Measurements from ENCODE around the gene COL9A3. TPM values are rescaled to one million over a fixed set of nuclear protein-coding genes. Genes with fewer than 3 reads are reported as not detected.

COL9A3 gene
- total RNA-seq, 1 donor from 2014 or later = 2.1 TPM

GRCh38 chr20:62834967-62835730 is 18.3 kb downstream of the COL9A3 start:
- Histone ChIP-seq H3K9me3 (replicated peaks) (no peaks in the 10 kb centered on the region), H3K4me3 (no peak overlapping the region), H3K36me3 (no peaks in the 10 kb centered on the region), H3K27me3 (ENCODE audit: low read depth) (peaks cover 33% of the 10 kb centered on the region), H3K4me1 (no peaks in the 10 kb centered on the region), H3K27ac (replicated peaks) (no peak overlapping the region)
- intact Hi-C loops (cut with micrococcal nuclease) = no loop called here
- DNase-seq = no peak
- no peak for TF ChIP-seq CTCF (IDR thresholded peaks at IDR 0.05; ENCODE audit: borderline replicate concordance)

GRCh38 chr20:62835931-62836861 is 19.3 kb downstream of the COL9A3 start:
- no peak for TF ChIP-seq CTCF (IDR thresholded peaks at IDR 0.05; ENCODE audit: borderline replicate concordance)
- intact Hi-C loops (cut with micrococcal nuclease) = no loop called here
- no peak for DNase-seq
- Histone ChIP-seq H3K36me3 (no peaks in the 10 kb centered on the region), H3K27me3 (ENCODE audit: low read depth) (peaks cover 33% of the 10 kb centered on the region), H3K4me3 (no peak overlapping the region), H3K4me1 (no peaks in the 10 kb centered on the region), H3K9me3 (replicated peaks) (no peaks in the 10 kb centered on the region), H3K27ac (replicated peaks) (no peak overlapping the region)

GRCh38 chr20:62836967-62837490 is 20.2 kb downstream of the COL9A3 start:
- no peak for DNase-seq
- intact Hi-C loops (cut with micrococcal nuclease) = no loop called here
- no peaks in the 10 kb centered on the region for H3K9me3 ChIP-seq (replicated peaks)
- H3K4me3 ChIP-seq = no peak overlapping the region
- TF ChIP-seq CTCF (IDR thresholded peaks at IDR 0.05; ENCODE audit: borderline replicate concordance) = no peak
- H3K36me3 ChIP-seq = no peaks in the 10 kb centered on the region
- H3K27ac ChIP-seq (replicated peaks) = no peak overlapping the region
- H3K27me3 ChIP-seq (ENCODE audit: low read depth) = peaks cover 33% of the 10 kb centered on the region
- no peaks in the 10 kb centered on the region for H3K4me1 ChIP-seq

GRCh38 chr20:62837790-62838127 is 20.9 kb downstream of the COL9A3 start:
- H3K4me1 ChIP-seq = no peaks in the 10 kb centered on the region
- peaks cover 33% of the 10 kb centered on the region for H3K27me3 ChIP-seq (ENCODE audit: low read depth)
- H3K4me3 ChIP-seq = no peak overlapping the region
- no peaks in the 10 kb centered on the region for H3K9me3 ChIP-seq (replicated peaks)
- no peaks in the 10 kb centered on the region for H3K36me3 ChIP-seq
- no peak overlapping the region for H3K27ac ChIP-seq (replicated peaks)
- no peak for TF ChIP-seq CTCF (IDR thresholded peaks at IDR 0.05; ENCODE audit: borderline replicate concordance)
- intact Hi-C loops (cut with micrococcal nuclease) = no loop called here
- no peak for DNase-seq

- intact Hi-C loops (cut with micrococcal nuclease) = no loop called here
- H3K9me3 ChIP-seq (replicated peaks) = no peaks in the 10 kb centered on the region
- peaks cover 33% of the 10 kb centered on the region for H3K27me3 ChIP-seq (ENCODE audit: low read depth)
- H3K27ac ChIP-seq (replicated peaks) = no peak overlapping the region
- no peaks in the 10 kb centered on the region for H3K4me1 ChIP-seq
- no peak for TF ChIP-seq CTCF (IDR thresholded peaks at IDR 0.05; ENCODE audit: borderline replicate concordance)
- H3K4me3 ChIP-seq = no peak overlapping the region
- H3K36me3 ChIP-seq = no peaks in the 10 kb centered on the region
- no peak for DNase-seq
These were observed 21.5 kb downstream of the COL9A3 start for GRCh38 chr20:62838128-62838891.

All from left ventricle myocardium inferior (tissue), 1 donor.